Activated T-helper 9 cell treated with anti-CD3 and anti-CD28 coated beads, Interleukin-2, amount 50 U/mL, for 16 hours (primary cell): ENCODE data around the gene DYNLT1.
"Not testable (repeated sequence)": the region's sequence is repeated elsewhere in the genome, so short reads cannot be mapped to it uniquely, and the experiment has no call there.

ENCODE experiments used
- DNase-seq: peaks from one replicate; pipeline ENCODE4 v3.0.0-alpha.2; 2020; ENCODE audit warnings: low read depth

DYNLT1 gene

GRCh38 chr6:158622545-158623190, 21.9 kb downstream of the DYNLT1 start:
- no peak for DNase-seq

DNA sequence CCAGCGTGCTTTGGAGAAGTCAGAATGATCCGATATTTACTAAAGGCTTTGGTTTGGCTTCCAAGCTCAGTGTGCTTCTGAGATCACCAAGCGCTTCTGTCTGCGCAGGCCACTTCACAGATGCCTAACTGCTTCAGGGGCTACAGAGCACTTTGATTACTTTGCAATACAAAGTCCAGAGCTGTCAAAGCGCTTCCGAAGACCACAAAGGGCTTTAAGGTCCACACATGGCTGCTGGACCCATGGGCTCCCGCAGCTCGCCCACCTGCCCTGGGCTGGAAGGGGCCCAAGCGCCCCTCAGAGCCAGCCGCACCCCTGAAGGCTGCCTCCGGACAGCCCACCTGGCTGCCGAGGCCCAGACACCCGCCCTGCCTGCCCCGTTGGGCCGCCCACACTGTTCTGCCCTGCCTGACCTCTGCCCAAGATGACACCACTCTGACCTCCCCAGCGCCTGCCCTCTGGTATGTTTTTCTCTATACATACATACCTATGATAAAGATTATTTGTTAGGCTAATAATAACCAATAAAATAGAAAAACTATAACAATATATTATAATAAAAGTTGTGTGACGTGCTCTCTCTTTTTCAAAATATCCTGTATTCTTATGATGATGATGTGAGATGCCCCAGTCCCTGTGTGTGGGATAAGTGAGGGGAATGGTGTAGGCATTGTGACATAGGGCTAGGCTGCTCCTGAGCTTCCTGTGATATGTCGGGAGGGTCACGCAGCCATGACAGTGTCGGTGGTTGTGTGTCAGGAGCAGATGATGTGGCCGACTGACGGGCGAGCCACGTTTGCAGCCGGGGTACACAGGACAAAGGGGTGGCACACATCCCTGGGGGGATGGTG, 22.6 kb downstream of the DYNLT1 start:
- no peak for DNase-seq

DNA sequence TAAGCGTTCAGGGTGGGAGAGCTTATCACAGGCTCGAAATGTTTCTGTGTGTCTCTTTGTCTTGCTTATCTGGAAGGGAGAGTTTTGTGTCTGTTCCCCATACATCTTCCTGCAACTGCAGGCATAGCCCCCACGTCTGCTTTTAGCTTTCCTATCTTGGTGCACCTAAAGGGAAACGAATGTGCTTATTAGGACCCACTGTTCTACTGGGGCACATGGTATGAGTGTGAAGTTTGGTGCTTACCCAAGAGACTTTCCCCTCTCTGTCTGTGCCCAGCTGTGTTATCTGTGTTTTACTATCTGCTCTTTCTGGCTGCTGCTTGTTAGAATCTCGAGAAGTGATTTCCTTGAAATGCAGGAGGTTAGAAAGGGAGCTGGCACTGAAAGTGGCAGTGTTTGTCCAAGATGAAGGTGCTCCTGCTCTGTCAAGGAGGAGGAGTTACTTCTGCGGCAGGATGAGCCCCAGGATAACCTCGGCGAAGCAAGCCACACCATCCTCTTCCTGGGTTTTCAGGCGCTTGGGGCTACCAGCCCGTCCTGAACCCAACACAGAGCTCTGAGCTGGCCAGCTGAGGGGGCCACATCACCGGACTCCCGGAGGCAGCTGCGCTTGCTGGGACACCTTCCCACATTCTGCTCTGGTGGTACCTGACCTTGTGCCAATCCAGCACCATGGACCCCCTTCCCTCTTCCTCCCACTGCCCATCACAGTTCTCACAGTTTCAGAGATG, 23.4 kb downstream of the DYNLT1 start:
- no peak for DNase-seq

GRCh38 chr6:158619922-158620801, 24.4 kb downstream of the DYNLT1 start:
- no peak for DNase-seq

DNA sequence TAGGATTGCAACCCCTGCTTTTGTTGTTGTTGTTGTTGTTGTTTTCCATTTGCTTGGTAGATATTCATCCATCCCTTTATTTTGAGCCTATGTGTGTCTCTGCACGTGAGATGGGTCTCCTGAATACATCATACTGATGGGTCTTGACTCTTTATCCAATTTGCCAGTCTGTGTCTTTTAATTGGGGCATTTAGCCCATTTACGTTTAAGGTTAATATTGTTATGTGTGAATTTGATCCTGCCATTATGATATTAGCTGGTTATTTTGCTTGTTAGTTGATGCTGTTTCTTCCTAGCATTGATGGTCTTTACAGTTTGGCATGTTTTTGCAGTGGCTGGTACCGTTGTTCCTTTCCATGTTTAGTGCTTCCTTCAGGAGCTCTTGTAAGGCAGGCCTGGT, 26.3 kb downstream of the DYNLT1 start:
- DNase-seq, result not testable (repeated sequence)

DNA sequence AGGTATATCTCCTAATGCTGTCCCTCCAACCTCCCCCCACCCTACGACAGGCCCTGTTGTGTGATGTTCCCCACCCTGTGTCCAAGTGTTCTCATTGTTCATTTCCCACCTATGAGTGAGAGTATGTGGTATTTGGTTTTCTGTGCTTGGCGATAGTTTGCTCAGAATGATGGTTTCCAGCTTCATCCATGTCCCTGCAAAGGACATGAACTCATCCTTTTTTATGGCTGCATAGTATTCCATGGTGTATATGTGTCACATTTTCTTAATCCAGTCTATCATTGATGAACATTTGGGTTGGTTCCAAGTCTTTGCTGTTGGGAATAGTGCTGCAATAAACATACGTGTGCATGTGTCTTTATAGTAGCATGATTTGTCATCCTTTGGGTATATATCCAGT, 29.9 kb downstream of the DYNLT1 start:
- DNase-seq, result not testable (repeated sequence)

- DNase-seq, result no peak
These were observed 32.8 kb downstream of the DYNLT1 start for GRCh38 chr6:158611541-158612370.

- no peak for DNase-seq
These were observed 33.5 kb downstream of the DYNLT1 start for GRCh38 chr6:158611039-158611438.

DNA sequence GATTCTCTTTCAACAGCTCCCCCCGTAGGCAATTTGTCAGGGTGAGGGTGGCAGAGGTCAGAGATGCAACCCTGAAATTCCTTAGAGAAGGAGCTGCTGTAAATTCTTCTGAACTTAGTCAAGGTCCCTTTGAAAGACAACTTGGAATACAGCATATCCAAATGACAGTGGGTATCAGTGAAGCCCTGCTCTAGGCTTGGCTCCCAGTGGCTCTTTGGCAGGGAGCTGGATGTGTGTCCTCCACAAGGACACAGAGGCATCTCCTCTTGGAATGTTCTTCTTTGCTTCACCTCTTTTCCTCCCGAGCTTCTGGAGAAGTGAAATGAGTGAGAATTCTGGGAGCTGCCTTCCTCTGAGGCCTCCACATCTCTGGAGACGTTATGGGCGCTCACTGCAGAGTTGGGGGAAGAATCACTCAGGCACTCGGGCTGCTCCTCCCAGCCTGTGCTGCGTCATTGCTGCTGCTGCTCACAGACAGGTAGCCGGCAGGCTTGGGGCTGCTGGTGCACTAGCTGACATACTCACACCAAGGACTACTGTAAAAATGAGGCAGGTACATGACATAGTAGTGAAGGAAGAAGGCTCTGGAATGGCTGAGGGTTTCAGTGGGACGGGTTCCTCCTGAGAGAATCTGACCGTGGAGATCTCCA, 34.1 kb downstream of the DYNLT1 start:
- DNase-seq, result no peak

- DNase-seq, result no peak
These were observed 34.9 kb downstream of the DYNLT1 start for GRCh38 chr6:158609455-158610155.

- no peak for DNase-seq
These were observed 36.3 kb downstream of the DYNLT1 start for GRCh38 chr6:158608221-158608620.

DNA sequence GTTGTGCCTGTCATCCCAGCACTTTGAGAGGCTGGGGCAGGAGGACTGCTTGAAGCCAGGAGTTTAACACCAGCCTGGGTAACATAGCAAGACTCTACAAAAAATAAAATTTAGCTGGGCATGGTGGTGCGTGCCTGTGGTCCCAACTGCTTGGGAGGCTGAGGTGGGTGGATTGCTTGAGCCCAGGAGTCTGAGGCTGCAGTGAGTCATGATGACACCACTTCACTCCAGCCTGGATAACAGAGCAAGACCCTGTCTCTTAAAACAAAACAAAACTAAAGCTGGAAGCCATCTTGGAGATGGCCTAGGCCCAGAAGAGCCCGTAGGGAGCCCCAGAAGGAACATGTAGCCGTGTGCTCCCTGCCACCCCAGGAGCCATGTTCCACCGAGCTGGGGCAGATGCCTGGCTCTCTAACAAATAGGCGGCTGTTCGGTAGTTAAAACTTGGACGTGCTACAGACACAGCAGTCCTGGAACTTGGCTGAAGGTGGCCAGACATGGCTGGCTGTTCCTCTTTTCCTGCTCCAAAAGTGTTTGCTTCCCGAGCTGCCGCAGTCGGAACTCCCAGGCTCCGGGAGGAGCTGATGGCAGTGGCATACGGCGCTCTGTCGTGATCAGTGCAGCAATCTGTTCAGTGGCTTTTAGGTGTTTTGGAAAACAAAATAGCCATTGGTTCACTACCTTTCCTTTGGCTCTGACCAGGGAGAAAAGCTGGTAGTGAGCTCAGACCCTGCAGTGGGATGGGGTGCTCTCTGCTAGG, 37.0 kb downstream of the DYNLT1 start:
- DNase-seq, result no peak

DNA sequence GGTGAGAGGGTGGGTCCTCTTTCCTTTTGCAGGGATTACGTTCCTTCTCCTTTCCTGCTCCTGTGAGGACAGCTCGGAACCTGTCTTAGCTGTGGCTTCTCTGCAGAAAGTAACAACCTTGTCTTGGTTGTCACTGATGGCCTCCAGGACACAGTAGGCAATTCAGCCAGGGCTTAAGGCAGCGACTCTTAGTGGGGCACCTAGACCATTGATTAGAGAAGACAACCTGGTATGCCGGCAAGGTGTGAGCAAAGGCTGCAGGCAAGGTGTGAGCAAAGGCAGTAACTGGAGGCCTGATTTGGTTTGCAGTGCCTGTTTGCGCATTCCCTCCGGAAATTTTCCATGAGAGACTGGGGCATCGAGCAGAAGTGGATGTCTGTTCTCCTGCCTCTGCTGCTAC, 37.6 kb downstream of the DYNLT1 start:
- DNase-seq, result no peak

- DNase-seq, result not testable (repeated sequence)
These were observed 38.5 kb downstream of the DYNLT1 start for GRCh38 chr6:158606011-158606410.

DNA sequence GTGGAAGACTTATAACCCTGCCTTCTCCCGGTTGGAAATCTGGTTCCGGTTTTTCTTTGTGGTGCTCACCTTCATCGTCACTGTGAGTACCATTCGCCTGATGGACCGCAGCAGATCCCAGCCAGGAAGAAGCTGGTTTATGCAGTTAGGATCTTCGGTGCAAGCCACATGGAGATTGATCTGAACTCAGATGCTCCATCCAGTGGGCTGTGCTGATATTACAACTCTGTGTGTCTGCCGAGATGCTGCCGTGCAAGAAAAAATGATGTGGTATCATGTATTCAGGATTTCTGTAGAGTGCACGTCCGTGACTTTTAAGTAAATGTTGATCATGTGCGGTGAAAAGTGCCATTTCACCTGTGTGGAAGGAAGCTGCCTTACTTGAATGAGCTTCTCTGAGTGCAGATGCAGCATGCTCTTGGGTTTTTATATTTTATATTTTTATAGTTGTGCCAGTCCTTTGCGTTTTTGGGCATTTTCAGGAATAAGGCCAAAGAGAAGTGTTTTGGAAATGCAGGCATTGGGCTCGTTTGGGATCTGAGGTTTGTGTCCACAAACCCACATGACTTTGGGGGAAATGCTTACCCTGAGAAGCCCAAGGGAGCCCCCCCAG, 39.2 kb downstream of the DYNLT1 start:
- DNase-seq, result peak; percentile 14

GRCh38 chr6:158604048-158604406, 40.5 kb downstream of the DYNLT1 start:
- DNase-seq, result no peak

DNA sequence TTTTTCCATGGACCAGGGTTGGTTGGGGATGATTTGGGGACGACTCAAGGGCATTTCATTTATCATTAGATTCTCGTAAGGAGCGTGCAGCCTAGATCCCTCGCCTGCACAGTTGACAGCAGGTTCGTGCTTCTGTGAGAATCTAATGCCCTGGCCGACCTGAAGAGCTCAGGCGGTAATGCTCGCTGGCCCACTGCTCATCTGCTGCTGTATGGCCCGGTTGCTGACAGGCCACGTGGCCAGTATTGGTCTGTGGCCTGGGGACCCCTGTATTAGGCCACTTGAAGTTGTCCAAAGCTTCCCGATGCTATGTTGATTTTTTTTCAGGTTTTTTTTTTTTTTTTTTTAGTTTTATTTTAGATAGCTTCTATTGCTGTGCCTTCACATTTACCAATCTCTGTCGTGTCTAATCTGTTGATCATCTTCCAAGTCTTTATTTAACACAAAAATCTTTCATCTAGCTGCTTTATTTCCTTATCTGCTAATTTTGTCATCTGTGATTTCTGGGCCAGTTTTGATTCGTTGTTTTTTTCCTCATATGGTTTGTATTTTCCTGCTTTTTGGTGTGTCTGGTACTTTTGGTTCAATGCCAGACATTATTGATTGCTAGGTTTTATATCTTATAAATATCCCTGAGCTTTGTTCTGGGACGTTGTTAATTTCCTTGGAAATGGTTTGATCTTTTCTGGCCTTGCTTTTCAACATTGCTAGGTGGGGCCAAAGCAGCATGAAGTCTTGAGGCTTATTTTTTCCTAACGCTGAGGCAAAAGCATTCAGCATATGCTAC, 41.1 kb downstream of the DYNLT1 start:
- DNase-seq, result no peak

DNA sequence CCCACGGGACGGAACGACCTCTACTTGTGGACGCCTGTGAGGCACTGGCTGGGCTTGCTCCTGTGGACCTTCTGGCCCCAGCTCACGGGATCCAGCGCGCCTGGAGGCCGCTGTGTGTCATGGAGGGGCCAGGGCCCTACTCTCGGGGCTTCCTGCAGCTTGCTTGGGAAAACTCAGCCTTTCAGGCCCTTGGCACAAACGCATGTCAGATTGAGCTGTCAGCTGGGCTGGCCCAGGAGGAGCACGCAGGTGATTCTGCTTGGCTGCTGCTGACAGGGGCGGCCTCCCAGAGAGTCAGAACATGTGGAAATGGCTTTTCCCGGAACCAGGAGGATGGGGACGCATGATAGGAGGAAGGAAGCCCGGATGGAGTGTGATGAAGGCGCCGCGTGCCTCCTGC, 44.9 kb downstream of the DYNLT1 start:
- DNase-seq, result no peak
